OCI-LY7 (cell line): ENCODE results near the gene EDN2. TPM values are rescaled to one million over a fixed set of nuclear protein-coding genes. Genes with fewer than 3 reads are reported as not detected.

ENCODE experiments used
- BruUV-seq: library from RNA; stranded (reverse); fragments of 400-500 nt; replicated peaks from 2 replicates; lab custom pipeline; 2021; lab: Mats Ljungman, UMichigan
- CTCF ChIA-PET: fragments of 300-600 bp; sonication (Branson Sonifier 250); formaldehyde crosslinking; loops from one replicate; lab custom pipeline; 2022; ENCODE audit warnings: antibody characterized with exemption; ENCODE audit not compliant: unreplicated experiment; lab: Charles Lee
- POLR2A ChIA-PET: fragments of 300-600 bp; sonication (Branson Sonifier 250); formaldehyde crosslinking; loops from one replicate; lab custom pipeline; 2022; ENCODE audit warnings: antibody characterized with exemption; lab: Charles Lee
- DNase-seq: peaks from one replicate; pipeline ENCODE4 v3.0.0-alpha.2; 2015; ENCODE audit warnings: low spot score
- H2AFZ ChIP-seq: fragments of 200-600 bp; sonication (generic), shearing (Covaris generic); 2 replicates; pipeline ENCODE4 v1.6.1; 2014; ENCODE audit warnings: mild to moderate bottlenecking, antibody characterized with exemption, low read length, moderate library complexity
- H3K27ac ChIP-seq: fragments of 200-600 bp; sonication (generic); 2 replicates; pipeline ENCODE4 v1.5.1; 2014; ENCODE audit warnings: mixed run types, low read depth, mild to moderate bottlenecking, moderate library complexity, low read length, inconsistent platforms; ENCODE audit not compliant: poor library complexity, severe bottlenecking
- H3K36me3 ChIP-seq: fragments of 200-600 bp; sonication (generic); 2 replicates; pipeline ENCODE4 v1.6.1; 2014; ENCODE audit warnings: mild to moderate bottlenecking, antibody characterized with exemption, low read length, moderate library complexity, mixed read lengths; ENCODE audit not compliant: insufficient read depth
- H3K4me1 ChIP-seq: fragments of 200-600 bp; sonication (generic); 2 replicates; pipeline ENCODE4 v1.5.1; 2014; ENCODE audit warnings: mild to moderate bottlenecking, low read length; ENCODE audit not compliant: insufficient read depth, poor library complexity, severe bottlenecking
- H3K4me2 ChIP-seq: fragments of 200-600 bp; sonication (generic); 2 replicates; pipeline ENCODE4 v1.6.1; 2014; ENCODE audit warnings: mild to moderate bottlenecking, low read length
- H3K4me3 ChIP-seq: fragments of 200-600 bp; sonication (generic); 2 replicates; pipeline ENCODE4 v1.5.1; 2014; ENCODE audit warnings: mild to moderate bottlenecking, low read depth, low read length; ENCODE audit not compliant: poor library complexity, severe bottlenecking
- H3K79me2 ChIP-seq: fragments of 200-600 bp; sonication (generic); 2 replicates; pipeline ENCODE4 v1.6.1; 2016; ENCODE audit warnings: low read depth, mild to moderate bottlenecking, low read length, moderate library complexity, mixed read lengths; ENCODE audit not compliant: insufficient read depth
- H3K9me2 ChIP-seq: fragments of 200-600 bp; sonication (generic); 2 replicates; pipeline ENCODE4 v1.6.1; 2016; ENCODE audit warnings: mild to moderate bottlenecking, low read length, mixed read lengths; ENCODE audit not compliant: insufficient read depth
- H3K9me3 ChIP-seq: fragments of 200-600 bp; sonication (generic); 2 replicates; pipeline ENCODE4 v1.6.1; 2014; ENCODE audit warnings: mild to moderate bottlenecking, mixed run types, low read length, mixed read lengths
- H4K20me1 ChIP-seq: fragments of 200-600 bp; sonication (generic); 2 replicates; pipeline ENCODE4 v1.6.1; 2014; ENCODE audit warnings: mild to moderate bottlenecking, antibody characterized with exemption, low read length, moderate library complexity, mixed read lengths; ENCODE audit not compliant: insufficient read depth
- EZH2phosphoT487 ChIP-seq: fragments of 200-600 bp; sonication (generic); IDR thresholded peaks from 2 replicates; pipeline ENCODE4 v1.6.1; 2018; ENCODE audit warnings: low read depth, borderline replicate concordance, mild to moderate bottlenecking, mixed run types, antibody characterized with exemption, low read length, moderate library complexity, mixed read lengths
- intact Hi-C: fragments of 100-400 bp; cut with micrococcal nuclease; formaldehyde crosslinking; loops from one replicate; pipeline ENCODE4 v1.10.0; 2022; ENCODE audit not compliant: unreplicated experiment
- total RNA-seq, 2 experiments: library from RNA; depleted of rRNA in 1 of 2; stranded (reverse); fragments of >200 nt in 1 of 2; shearing (Covaris generic) in 1 of 2; gene quantifications; 2 replicates each; pipeline ENCODE4 v1.2.3, GENCODE V29; 2014 to 2022
- TF ChIP-seq, protein P1 (sequence below): fragments of 200-600 bp; sonication (generic); conservative IDR thresholded peaks from 2 replicates; pipeline ENCODE4 v1.5.1; 2014; ENCODE audit warnings: mild to moderate bottlenecking, antibody characterized with exemption, low read length, moderate library complexity, mixed read lengths

EDN2 gene
- total RNA-seq, 2 experiments from 2014 or later, result not detected

DNA sequence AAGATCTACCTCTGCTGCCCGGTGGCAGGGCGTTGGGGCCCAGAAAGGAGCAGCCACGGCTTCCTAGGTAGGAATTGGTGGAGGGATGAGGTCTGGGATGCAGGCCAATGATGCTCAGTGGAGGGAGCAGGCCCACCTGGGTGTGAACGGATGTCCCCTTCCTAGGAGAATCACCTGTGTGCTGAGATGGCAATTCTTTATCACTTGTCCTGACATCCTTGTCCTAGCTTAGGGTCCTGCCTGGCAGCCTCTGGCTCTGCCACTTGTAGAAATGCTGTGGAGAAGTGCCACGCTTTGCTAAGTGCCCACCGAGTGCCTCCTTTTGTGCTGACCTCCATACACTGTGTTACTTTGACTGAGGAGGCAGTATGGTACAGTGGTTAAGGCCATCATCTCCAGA lies 12.8 kb downstream of the EDN2 start:
- Histone ChIP-seq H3K4me1 (no peaks in the 10 kb centered on the region), H3K36me3 (no peaks in the 10 kb centered on the region), H3K4me2 (no peak overlapping the region), H3K79me2 (no peaks in the 10 kb centered on the region), H3K9me2 (no peaks in the 10 kb centered on the region), H3K9me3 (no peaks in the 10 kb centered on the region), H2AFZ (no peak overlapping the region), H4K20me1 (no peaks in the 10 kb centered on the region), H3K4me3 (no peak overlapping the region), H3K27ac (no peak overlapping the region)
- CTCF ChIA-PET, result no interaction called here
- no TSS peak for BruUV-seq
- DNase-seq, result no peak
- TF ChIP-seq EZH2phosphoT487, result no peak
- TF ChIP-seq, protein P1, sequence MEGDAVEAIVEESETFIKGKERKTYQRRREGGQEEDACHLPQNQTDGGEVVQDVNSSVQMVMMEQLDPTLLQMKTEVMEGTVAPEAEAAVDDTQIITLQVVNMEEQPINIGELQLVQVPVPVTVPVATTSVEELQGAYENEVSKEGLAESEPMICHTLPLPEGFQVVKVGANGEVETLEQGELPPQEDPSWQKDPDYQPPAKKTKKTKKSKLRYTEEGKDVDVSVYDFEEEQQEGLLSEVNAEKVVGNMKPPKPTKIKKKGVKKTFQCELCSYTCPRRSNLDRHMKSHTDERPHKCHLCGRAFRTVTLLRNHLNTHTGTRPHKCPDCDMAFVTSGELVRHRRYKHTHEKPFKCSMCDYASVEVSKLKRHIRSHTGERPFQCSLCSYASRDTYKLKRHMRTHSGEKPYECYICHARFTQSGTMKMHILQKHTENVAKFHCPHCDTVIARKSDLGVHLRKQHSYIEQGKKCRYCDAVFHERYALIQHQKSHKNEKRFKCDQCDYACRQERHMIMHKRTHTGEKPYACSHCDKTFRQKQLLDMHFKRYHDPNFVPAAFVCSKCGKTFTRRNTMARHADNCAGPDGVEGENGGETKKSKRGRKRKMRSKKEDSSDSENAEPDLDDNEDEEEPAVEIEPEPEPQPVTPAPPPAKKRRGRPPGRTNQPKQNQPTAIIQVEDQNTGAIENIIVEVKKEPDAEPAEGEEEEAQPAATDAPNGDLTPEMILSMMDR, result no peak
- POLR2A ChIA-PET, result no interaction called here
- intact Hi-C loops, result no loop called here

DNA sequence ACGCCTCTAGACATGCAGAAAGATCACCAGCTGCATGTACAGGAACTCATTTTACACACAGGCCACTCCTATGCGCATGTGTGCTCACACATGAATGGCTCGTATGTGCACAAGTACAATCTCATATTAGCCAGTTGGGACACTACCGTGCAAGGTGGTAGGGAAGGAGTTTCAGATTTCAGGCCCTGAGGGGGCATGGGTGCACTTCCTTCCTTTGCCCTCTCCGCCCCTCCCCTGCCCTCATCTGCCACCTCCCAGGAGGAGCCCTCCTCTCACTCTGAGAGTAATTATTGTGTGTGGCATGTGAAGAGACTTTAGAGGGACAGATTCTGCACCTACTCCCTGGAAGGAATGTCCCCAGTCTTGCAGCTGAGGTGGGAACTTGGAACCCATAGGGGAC lies 14.8 kb downstream of the EDN2 start:
- Histone ChIP-seq H3K27ac (no peak overlapping the region), H3K9me2 (no peaks in the 10 kb centered on the region), H3K4me1 (no peaks in the 10 kb centered on the region), H3K36me3 (no peaks in the 10 kb centered on the region), H4K20me1 (no peaks in the 10 kb centered on the region), H3K79me2 (no peaks in the 10 kb centered on the region), H2AFZ (no peak overlapping the region), H3K4me2 (no peak overlapping the region), H3K9me3 (no peaks in the 10 kb centered on the region), H3K4me3 (no peak overlapping the region)
- ChIA-PET CTCF (no interaction called here), POLR2A (no interaction called here)
- no TSS peak for BruUV-seq
- intact Hi-C loops, result no loop called here
- no peak for DNase-seq
- TF ChIP-seq EZH2phosphoT487, result no peak
- TF ChIP-seq, protein P1, result no peak

DNA sequence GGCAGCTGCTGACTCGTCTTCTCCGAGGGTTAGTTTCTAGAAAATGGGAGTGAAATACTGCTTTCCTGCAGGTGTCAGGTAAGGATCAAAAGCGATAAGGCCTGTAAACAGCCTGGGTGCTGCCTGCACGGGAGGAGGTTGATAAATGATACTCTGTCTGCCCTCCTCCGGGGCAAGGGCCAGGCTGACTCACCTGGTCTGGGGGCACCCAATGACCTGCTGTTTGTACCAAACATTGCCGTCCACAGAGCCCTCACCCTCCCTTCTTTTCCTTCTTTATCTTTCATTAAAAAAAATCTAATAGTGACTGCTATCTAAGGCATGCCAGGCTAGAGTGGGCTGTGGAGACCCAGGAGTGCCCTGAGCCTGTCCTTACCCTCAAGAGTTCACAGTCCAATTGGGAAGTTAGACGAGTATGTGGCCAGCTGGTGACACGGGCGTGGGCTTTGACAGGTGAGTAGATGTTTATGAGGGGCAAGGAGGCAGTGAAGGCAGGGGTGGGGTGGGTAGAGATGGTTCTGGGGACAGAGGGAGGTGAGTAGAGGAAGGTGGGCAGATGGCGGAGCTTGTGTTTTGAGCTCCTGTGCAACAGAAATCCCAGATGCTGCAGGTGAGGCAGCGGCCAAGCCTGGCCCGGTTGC lies 16.2 kb downstream of the EDN2 start:
- intact Hi-C loops, result no loop called here
- H3K27ac ChIP-seq, result no peak overlapping the region
- H2AFZ ChIP-seq, result no peak overlapping the region
- no peaks in the 10 kb centered on the region for H3K79me2 ChIP-seq
- no peaks in the 10 kb centered on the region for H3K36me3 ChIP-seq
- no peak for DNase-seq
- CTCF ChIA-PET, result no interaction called here
- H3K9me2 ChIP-seq, result no peaks in the 10 kb centered on the region
- BruUV-seq, result no TSS peak
- H3K4me1 ChIP-seq, result no peaks in the 10 kb centered on the region
- H3K4me2 ChIP-seq, result no peak overlapping the region
- H3K4me3 ChIP-seq, result no peak overlapping the region
- H3K9me3 ChIP-seq, result no peaks in the 10 kb centered on the region
- POLR2A ChIA-PET, result no interaction called here
- TF ChIP-seq, protein P1, result no peak
- TF ChIP-seq EZH2phosphoT487, result no peak
- H4K20me1 ChIP-seq, result no peaks in the 10 kb centered on the region
